ENCODE measurements around the gene KANK2. TPM values are rescaled to one million over a fixed set of nuclear protein-coding genes. Genes with fewer than 3 reads are reported as not detected.

KANK2 gene
- total and polyA plus RNA-seq, 2 of the 8 experiments (the other 6 are each of a cell fraction or from before 2014, with no cell fraction given) = 25.2 to 42.3 TPM

DNA sequence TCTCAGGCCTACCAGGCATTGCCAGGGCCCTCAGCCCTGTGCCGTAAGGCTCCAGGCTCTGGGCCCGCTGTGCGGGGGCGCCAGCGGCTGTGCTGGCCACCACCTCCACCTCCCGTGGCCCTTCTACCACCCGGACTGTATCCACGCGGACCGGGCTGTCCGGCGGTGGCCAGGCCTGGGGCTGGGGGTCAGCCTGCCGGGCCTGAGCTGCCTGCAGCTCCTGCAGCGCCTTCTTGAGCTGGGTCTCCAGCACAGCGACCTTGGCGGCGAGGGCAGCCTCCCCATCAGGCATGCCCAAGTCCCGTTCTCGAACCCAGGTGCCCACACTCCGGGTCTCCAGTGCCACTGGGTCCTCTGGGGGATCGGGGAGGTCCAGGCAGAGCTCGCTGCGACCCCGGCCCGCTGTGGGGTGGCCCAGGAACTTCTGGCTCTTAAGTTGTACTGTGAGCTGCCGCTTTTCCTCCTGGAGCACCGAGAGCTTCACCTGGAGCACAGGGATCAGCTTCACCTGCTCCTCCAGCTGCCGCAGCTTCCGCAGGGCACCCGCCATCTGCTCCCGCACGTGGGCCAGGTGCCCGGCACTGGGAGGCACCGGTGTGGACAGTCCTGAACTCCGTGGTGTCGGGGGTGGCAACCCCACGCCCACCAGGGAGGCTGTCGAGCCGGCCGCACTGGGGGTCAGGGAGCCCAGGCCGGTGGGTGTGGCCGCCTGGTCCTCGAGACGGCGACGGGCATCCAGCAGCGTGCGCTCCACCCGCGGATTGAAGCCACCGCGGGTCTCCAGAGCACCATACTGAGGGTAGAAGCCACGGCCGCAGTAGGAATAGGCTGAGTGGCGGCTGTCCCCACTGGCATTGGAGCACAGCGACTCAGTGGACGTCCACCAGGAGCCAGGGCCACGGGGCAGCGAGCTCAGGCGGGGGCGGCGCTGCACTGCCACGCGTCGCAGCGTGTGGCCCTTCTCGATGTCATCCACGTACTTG is 4.1 kb downstream of the KANK2 start:
- Histone ChIP-seq H3K36me3 (ENCODE audit: control insufficient read depth in 2 of 4, insufficient read depth in 4 of 4, low read length in 3 of 4) (peaks cover 2 to 24% (median 10%) of the 10 kb centered on the region in 4 experiments; a peak in 6 of 8 replicates), H2BK120ac (replicated peaks; ENCODE audit: low read depth, low read length) (no peak overlapping the region), H3K14ac (ENCODE audit: insufficient read length) (no peak overlapping the region), H2AK5ac (ENCODE audit: low read depth, low read length) (no peak overlapping the region), H4K20me1 (replicated peaks in 1 of 2; ENCODE audit: control insufficient read depth in 1 of 2, insufficient read depth in 2 of 2, low read length in 2 of 2) (no peaks in the 10 kb centered on the region), H3K27ac (ENCODE audit: low read depth, low read length) (no peak overlapping the region), H3K79me1 (ENCODE audit: low read depth, low read length) (no peaks in the 10 kb centered on the region; the same call in 1 of the 2 replicates), H2BK15ac (ENCODE audit: low read length) (no peak overlapping the region), H2AFZ (ENCODE audit: low read length) (no peak overlapping the region), H3K9ac (replicated peaks in 1 of 4; ENCODE audit: extremely low read depth in 1 of 4, low read depth in 3 of 4, low read length in 3 of 4) (no peak overlapping the region), H3K4me3 (ENCODE audit: extremely low read depth in 1 of 4, insufficient read depth in 2 of 4, low read depth in 3 of 4, low read length in 4 of 4) (no peak overlapping the region), H3K27me3 (replicated peaks in 1 of 4; ENCODE audit: control insufficient read depth in 3 of 4, extremely low read depth in 1 of 4, insufficient read depth in 3 of 4, low read length in 3 of 4) (no peaks in the 10 kb centered on the region), H3K4ac (replicated peaks; ENCODE audit: insufficient read length, low read depth, low read length) (no peak overlapping the region), H4K91ac (replicated peaks; ENCODE audit: insufficient read length, low read length) (no peak overlapping the region), H3K9me3 (ENCODE audit: insufficient read depth in 2 of 2, low read depth in 1 of 2, low read length in 1 of 2) (no peaks in the 10 kb centered on the region), H4K8ac (ENCODE audit: extremely low read depth, insufficient read depth, low read length) (no peak overlapping the region), H2BK5ac (ENCODE audit: low read depth, low read length) (no peak overlapping the region), H3K56ac (replicated peaks; ENCODE audit: insufficient read length, low read depth, low read length) (no peak overlapping the region), H3K18ac (ENCODE audit: extremely low read depth, low read length) (no peak overlapping the region), H3K4me2 (ENCODE audit: insufficient read depth in 1 of 2, low read depth in 2 of 2, low read length in 2 of 2) (no peak overlapping the region), H4K5ac (ENCODE audit: insufficient read length, low read depth, low read length) (no peak overlapping the region), H2BK20ac (ENCODE audit: low read length) (no peak overlapping the region), H3K4me1 (replicated peaks in 1 of 4; ENCODE audit: control insufficient read depth in 3 of 4, insufficient read depth in 4 of 4, low read length in 3 of 4) (peaks cover 0 to 3% (median 2%) of the 10 kb centered on the region in 4 experiments; a peak in 4 of 7 replicates), H3K79me2 (ENCODE audit: control insufficient read depth in 1 of 2, insufficient read depth in 2 of 2, low read length in 2 of 2) (no peaks in the 10 kb centered on the region), H2BK12ac (ENCODE audit: low read depth, low read length) (no peak overlapping the region), H3K23me2 (ENCODE audit: low read depth, low read length) (peaks cover 6% of the 10 kb centered on the region; the same call in 1 of the 2 replicates), H3K23ac (ENCODE audit: insufficient read length) (no peak overlapping the region)
- FAIRE-seq (no peak), DNase-seq (ENCODE audit: low read depth in 1 of 2, low spot score in 2 of 2) (no peak)
- WGBS, 2 experiments (ENCODE audit: extremely low coverage in 1 of 2, insufficient coverage in 1 of 2, insufficient read length in 1 of 2, insufficient replicate concordance in 2 of 2, low coverage in 1 of 2, low lambda C conversion rate in 2 of 2, missing lambda C conversion rate in 1 of 2) = 96% methylated on average over 56 of the region's 68 CpGs; no CpG with 5 or more reads in 1 of the 2 experiments
- ChIA-PET POLR2A (ENCODE audit: partially characterized antibody) (interaction anchor here (1.0 to 2.3 kb wide), 2 partner anchors 14 to 50 kb away, joined by 3 to 7 read pairs; no protein-coding TSS in a partner anchor), CTCF (ENCODE audit: partially characterized antibody) (interaction anchor here (0.6 to 1.4 kb wide), 5 partner anchors 11 to 261 kb away, joined by 3 to 6 read pairs (median 3); no protein-coding TSS in a partner anchor)
- TF ChIP-seq SIX5 (IDR thresholded peaks at IDR 0.05; ENCODE audit: low read depth, low read length) (no peak), JUND (IDR thresholded peaks at IDR 0.05; ENCODE audit: low read length) (no peak), CBX5 (IDR thresholded peaks at IDR 0.05; ENCODE audit: low read depth, low read length) (no peak), BCL11A (IDR thresholded peaks at IDR 0.05; ENCODE audit: low read depth in 2 of 2, low read length in 2 of 2) (no peak), MAFK (IDR thresholded peaks at IDR 0.05; ENCODE audit: low read depth, low read length) (no peak), TAF7 (optimal IDR thresholded peaks at IDR 0.05; ENCODE audit: borderline replicate concordance, low read depth, low read length) (no peak), NRF1 (IDR thresholded peaks at IDR 0.05; ENCODE audit: low read depth, low read length) (no peak), KDM1A (IDR thresholded peaks at IDR 0.05; ENCODE audit: borderline replicate concordance, low read length) (no peak), JUN (IDR thresholded peaks at IDR 0.05; ENCODE audit: low read depth, low read length) (no peak), SP2 (IDR thresholded peaks at IDR 0.05; ENCODE audit: low read length) (no peak)
- TF ChIP-seq, protein P1, sequence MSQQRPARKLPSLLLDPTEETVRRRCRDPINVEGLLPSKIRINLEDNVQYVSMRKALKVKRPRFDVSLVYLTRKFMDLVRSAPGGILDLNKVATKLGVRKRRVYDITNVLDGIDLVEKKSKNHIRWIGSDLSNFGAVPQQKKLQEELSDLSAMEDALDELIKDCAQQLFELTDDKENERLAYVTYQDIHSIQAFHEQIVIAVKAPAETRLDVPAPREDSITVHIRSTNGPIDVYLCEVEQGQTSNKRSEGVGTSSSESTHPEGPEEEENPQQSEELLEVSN (IDR thresholded peaks at IDR 0.05) = no peak

Data from H1 (cell line).